ENCODE results near the gene TAF4B.
"Not testable (repeated sequence)": the region's sequence is repeated elsewhere in the genome, so short reads cannot be mapped to it uniquely, and the experiment has no call there.

Gene TAF4B

DNA sequence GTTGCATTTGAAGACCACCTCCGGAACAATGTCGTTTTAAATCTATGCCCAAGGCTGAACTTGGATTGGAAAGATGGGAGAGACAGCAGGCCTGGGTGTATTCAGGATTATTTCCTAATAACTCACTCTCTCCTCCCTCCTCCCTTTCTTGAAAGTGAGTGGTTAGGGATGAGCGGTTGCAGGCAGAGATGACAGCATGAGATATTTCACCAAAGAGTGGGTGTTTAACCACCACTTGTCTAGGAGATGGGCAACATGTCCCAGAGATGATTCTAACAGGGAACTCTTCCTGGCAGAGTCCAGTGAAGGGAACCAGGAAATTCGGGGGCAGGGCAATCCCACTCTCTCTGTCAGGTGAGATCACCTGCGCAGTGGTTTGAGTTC, 198.9 kb downstream of the TAF4B start:
- no peak for DNase-seq

DNA sequence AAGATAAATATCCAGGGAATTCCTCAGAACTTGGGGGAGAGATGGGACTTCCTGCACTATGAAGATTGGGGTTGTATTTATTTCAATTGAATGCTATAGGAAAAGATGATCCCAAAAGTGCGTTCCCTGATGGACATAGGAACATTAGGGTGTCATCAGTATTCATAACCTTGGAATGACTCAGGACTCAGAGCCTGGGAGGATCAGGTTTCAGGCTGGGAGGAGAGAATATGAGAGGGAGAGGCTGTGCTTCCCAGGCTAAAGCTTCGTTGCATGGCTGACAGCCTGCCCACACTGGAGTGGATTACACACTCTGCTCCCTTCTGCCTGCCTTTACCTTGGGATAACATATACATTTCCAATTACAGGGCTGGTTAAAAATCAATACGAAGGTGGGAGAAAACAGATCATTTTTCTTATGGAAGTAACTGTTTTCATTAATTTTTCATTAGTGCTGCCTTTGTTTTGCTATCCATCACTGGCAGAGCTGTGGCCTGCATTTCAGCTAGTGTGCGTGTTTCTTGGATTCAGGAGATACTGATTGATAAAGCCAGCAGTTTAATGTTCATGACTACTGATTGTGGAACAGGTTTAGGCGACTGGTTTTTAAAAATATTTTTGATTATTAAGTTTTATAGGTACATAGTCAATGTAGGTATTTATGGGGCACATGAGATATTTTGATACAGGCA, 203.4 kb downstream of the TAF4B start:
- no peak for DNase-seq

GRCh38 chr18:26432651-26433424, 206.6 kb downstream of the TAF4B start:
- DNase-seq, result no peak

GRCh38 chr18:26434887-26435286, 208.6 kb downstream of the TAF4B start:
- DNase-seq, result no peak

DNA sequence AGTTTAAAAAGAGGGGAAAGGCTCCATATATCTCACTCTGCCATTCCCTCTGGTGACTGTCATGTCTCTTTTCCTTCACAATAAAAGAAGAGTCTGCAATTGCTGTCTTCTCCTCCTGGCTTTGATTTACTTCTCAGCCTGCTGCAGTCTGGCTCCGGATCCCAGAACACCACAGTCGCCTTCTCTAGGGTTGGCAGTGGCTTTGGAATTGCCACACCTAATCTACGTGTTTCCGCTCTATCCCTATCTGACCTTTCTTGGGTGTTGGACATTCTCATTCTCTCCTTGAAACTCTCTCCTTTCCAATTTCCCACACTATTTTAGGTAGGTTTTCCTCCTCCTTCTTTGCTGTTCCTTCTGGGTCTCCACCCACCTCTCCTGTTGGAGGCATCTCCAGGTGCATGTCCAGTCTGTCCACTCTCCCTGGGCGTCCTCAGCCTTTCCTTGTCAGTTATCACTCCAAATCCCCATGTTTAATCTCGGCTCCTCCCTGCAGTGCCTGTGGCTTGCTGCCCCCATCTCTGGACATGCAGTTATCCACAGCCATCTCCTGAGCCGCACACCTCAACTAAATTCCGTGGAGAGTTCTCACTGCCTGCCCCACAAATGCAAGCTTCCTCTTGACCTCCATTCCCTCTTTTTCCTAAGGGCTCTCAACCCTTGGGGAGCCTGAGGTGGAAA, 209.3 kb downstream of the TAF4B start:
- DNase-seq, result no peak

- DNase-seq, result no peak
These were observed 210.2 kb downstream of the TAF4B start for GRCh38 chr18:26436176-26437051.

DNA sequence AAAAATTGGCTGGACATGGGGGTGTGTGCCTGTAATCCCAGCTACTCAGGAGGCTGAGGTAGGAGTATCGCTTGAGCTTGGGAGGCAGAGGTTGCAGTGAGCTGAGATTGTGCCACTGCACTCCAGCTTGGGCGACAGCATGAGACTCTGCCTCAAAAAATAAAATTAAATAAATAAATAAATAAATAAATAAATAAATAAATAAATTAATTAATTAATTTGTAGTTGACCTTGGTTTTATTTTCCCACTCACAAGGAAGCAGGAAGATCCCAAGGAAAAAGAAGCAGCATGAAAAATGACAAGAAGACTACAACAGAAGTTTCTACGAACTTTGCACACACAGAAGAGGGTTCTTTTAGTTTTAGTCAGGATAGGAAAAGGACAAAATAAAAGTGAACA, 211.4 kb downstream of the TAF4B start:
- not testable (repeated sequence) for DNase-seq

- no peak for DNase-seq
These were observed 212.7 kb downstream of the TAF4B start for GRCh38 chr18:26438980-26439379.

DNA sequence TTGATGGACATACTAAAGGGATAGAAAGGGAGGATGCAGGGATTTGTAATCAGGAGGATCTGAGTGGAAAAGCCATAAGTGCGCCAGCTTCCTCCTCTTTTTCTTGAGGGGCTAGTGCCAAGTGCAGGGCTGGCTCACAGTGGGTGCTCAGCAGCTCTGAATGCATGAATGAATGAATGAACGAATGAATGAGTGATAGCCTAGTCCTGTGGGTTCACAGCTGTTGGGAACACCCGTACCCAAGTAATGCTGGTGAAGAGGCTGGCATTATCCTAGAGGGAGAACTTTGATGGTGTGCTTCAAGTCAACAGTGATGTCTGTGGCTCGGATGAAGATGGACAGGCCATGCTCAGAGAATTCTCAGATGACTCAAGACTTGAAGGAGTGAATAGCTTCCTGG, 213.3 kb downstream of the TAF4B start:
- no peak for DNase-seq

DNA sequence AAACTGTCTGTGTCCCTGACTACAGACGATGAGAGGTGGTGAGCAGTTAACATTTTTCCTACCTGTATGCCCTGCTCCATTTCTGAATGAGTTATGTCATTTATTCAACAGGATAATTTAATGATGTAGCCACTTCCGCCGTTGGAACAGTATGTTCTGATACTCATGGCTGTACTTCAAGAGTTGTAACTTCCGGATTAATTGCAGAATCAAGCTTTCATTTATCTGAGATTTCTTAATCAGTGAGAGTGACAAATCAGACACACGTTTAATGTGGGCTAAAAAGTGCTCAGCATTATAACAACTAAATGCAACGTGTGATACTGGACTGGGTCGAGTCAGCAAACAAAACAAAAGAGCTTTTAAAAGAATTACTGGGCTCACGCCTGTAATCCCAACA, 214.4 kb downstream of the TAF4B start:
- DNase-seq, result no peak
